ENCODE data around the gene PCP2. TPM values are rescaled to one million over a fixed set of nuclear protein-coding genes. Genes with fewer than 3 reads are reported as not detected.

Gene PCP2
- total RNA-seq, 1 experiment from 2014 or later: 1.9 TPM

GRCh38 chr19:7670790-7671189 lies 37.3 kb upstream of the PCP2 start:
- no peak for DNase-seq
- Histone ChIP-seq H3K4me1 (no peaks in the 10 kb centered on the region), H3K4me3 (ENCODE audit: low read depth, low read length) (no peak overlapping the region), H3K27me3 (replicated peaks; ENCODE audit: control insufficient read depth, insufficient read depth, low read length) (no peaks in the 10 kb centered on the region), H3K36me3 (ENCODE audit: control insufficient read depth, insufficient read depth, low read length) (no peaks in the 10 kb centered on the region), H3K9me3 (no peaks in the 10 kb centered on the region)
- CTCF ChIA-PET: interaction anchor here (1.1 kb wide), 1 partner anchor 10 kb away, joined by 4 read pairs; the partner anchor contains the start of gene TRAPPC5
- TF ChIP-seq, protein P1, sequence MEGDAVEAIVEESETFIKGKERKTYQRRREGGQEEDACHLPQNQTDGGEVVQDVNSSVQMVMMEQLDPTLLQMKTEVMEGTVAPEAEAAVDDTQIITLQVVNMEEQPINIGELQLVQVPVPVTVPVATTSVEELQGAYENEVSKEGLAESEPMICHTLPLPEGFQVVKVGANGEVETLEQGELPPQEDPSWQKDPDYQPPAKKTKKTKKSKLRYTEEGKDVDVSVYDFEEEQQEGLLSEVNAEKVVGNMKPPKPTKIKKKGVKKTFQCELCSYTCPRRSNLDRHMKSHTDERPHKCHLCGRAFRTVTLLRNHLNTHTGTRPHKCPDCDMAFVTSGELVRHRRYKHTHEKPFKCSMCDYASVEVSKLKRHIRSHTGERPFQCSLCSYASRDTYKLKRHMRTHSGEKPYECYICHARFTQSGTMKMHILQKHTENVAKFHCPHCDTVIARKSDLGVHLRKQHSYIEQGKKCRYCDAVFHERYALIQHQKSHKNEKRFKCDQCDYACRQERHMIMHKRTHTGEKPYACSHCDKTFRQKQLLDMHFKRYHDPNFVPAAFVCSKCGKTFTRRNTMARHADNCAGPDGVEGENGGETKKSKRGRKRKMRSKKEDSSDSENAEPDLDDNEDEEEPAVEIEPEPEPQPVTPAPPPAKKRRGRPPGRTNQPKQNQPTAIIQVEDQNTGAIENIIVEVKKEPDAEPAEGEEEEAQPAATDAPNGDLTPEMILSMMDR (IDR thresholded peaks at IDR 0.05; ENCODE audit: insufficient read depth in 1 of 2, low read depth in 1 of 2, low read length in 1 of 2, severe bottlenecking in 1 of 2, unreplicated experiment in 1 of 2): no peak
- peaks cover 10% of the 10 kb centered on the region for H3K9me3 Mint-ChIP-seq (ENCODE audit: unreplicated experiment)
- no peak overlapping the region for H3K27ac Mint-ChIP-seq (ENCODE audit: unreplicated experiment)
- peaks cover 16% of the 10 kb centered on the region for H3K36me3 Mint-ChIP-seq (ENCODE audit: insufficient read depth, unreplicated experiment)
- H3K4me1 Mint-ChIP-seq (ENCODE audit: low read depth, unreplicated experiment): no peaks in the 10 kb centered on the region
- H3K27me3 Mint-ChIP-seq (ENCODE audit: insufficient read depth, unreplicated experiment): peaks cover 8% of the 10 kb centered on the region
- POLR2A ChIA-PET: no interaction called here
- intact Hi-C loops (cut with micrococcal nuclease; ENCODE audit: unreplicated experiment): no loop called here
- no TSS peak for BruUV-seq (replicated peaks)
- peak overlapping the region; percentile 78 for H3K4me3 Mint-ChIP-seq (ENCODE audit: unreplicated experiment)

DNA sequence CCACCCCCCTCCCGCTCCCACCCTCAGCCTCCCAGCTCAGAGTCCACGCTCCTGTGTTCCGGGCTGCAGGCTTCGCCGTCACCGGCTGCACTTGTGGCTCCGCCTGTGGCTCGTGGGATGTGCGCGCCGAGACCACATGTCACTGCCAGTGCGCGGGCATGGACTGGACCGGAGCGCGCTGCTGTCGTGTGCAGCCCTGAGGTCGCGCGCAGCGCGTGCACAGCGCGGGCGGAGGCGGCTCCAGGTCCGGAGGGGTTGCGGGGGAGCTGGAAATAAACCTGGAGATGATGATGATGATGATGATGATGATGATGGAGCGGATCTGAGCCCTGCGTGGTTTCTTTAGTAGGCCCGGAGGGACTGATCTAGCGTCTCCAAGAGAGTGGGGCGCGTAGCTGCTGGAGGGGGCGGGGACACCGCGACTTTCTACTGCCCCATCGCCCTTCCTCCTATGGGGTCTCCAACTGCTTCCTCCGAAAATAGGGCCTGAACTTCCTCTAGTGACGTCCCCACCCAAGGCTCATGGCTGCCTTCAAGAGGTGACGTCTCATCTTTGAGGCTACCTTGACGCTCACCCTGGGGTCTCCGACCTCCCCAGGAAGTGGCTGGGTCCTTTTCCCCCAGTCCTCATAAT lies 36.7 kb upstream of the PCP2 start:
- TF ChIP-seq, protein P1 (IDR thresholded peaks at IDR 0.05; ENCODE audit: insufficient read depth in 1 of 2, low read depth in 1 of 2, low read length in 1 of 2, severe bottlenecking in 1 of 2, unreplicated experiment in 1 of 2): no peak
- DNase-seq: peak in 1 of 2 experiments; percentile 37
- peak overlapping the region; percentile 34 for H3K4me3 ChIP-seq (ENCODE audit: low read depth, low read length)
- no peaks in the 10 kb centered on the region for H3K4me1 ChIP-seq
- H3K36me3 ChIP-seq (ENCODE audit: control insufficient read depth, insufficient read depth, low read length): no peaks in the 10 kb centered on the region
- BruUV-seq (replicated peaks): no TSS peak
- ChIA-PET POLR2A (no interaction called here), CTCF (interaction anchor here (1.1 to 1.7 kb wide), 2 partner anchors 11 kb away, joined by 4 to 9 read pairs; partner anchors contain the start of gene TRAPPC5)
- H3K4me3 Mint-ChIP-seq (ENCODE audit: unreplicated experiment): peak overlapping the region; percentile 78
- peaks cover 10% of the 10 kb centered on the region for H3K27me3 Mint-ChIP-seq (ENCODE audit: insufficient read depth, unreplicated experiment)
- peaks cover 16% of the 10 kb centered on the region for H3K36me3 Mint-ChIP-seq (ENCODE audit: insufficient read depth, unreplicated experiment)
- H3K27ac Mint-ChIP-seq (ENCODE audit: unreplicated experiment): no peak overlapping the region
- H3K9me3 Mint-ChIP-seq (ENCODE audit: unreplicated experiment): peaks cover 10% of the 10 kb centered on the region
- H3K9me3 ChIP-seq: no peaks in the 10 kb centered on the region
- no peaks in the 10 kb centered on the region for H3K4me1 Mint-ChIP-seq (ENCODE audit: low read depth, unreplicated experiment)
- intact Hi-C loops (cut with micrococcal nuclease; ENCODE audit: unreplicated experiment): no loop called here
- H3K27me3 ChIP-seq (replicated peaks; ENCODE audit: control insufficient read depth, insufficient read depth, low read length): no peaks in the 10 kb centered on the region

DNA sequence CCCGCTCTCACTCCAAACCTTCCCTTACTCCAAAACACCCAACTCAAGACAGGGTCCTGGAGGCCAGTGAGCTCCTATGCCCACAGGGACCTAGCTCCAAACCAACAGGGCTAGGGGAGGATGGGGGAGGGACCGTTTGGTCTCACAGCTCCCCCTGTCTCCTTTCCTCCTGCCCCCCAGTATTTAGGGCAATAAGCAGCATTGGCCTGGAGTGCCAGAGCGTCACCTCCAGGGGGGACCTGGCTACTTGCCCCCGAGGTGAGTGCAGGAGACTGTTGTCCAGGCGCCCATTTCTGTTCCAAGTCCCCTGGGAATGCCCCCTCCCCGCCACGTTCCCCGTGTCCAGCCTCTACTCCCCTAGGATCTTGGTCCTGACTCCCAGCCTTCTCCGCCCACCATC lies 36.1 kb upstream of the PCP2 start:
- CTCF ChIA-PET: interaction anchor here (1.7 kb wide), 1 partner anchor 11 kb away, joined by 9 read pairs; the partner anchor contains the start of gene TRAPPC5
- TF ChIP-seq, protein P1 (IDR thresholded peaks at IDR 0.05; ENCODE audit: insufficient read depth in 1 of 2, low read depth in 1 of 2, low read length in 1 of 2, severe bottlenecking in 1 of 2, unreplicated experiment in 1 of 2): no peak
- Mint-ChIP-seq H3K27me3 (ENCODE audit: insufficient read depth, unreplicated experiment) (peaks cover 9% of the 10 kb centered on the region), H3K27ac (ENCODE audit: unreplicated experiment) (no peak overlapping the region), H3K4me1 (ENCODE audit: low read depth, unreplicated experiment) (no peaks in the 10 kb centered on the region), H3K9me3 (ENCODE audit: unreplicated experiment) (peaks cover 6% of the 10 kb centered on the region), H3K4me3 (ENCODE audit: unreplicated experiment) (peak overlapping the region; percentile 78), H3K36me3 (ENCODE audit: insufficient read depth, unreplicated experiment) (peaks cover 16% of the 10 kb centered on the region)
- peak overlapping the region; percentile 34 for H3K4me3 ChIP-seq (ENCODE audit: low read depth, low read length)
- no TSS peak for BruUV-seq (replicated peaks)
- POLR2A ChIA-PET: no interaction called here
- H3K9me3 ChIP-seq: no peaks in the 10 kb centered on the region
- H3K4me1 ChIP-seq: no peaks in the 10 kb centered on the region
- no peaks in the 10 kb centered on the region for H3K36me3 ChIP-seq (ENCODE audit: control insufficient read depth, insufficient read depth, low read length)
- intact Hi-C loops (cut with micrococcal nuclease; ENCODE audit: unreplicated experiment): no loop called here
- no peaks in the 10 kb centered on the region for H3K27me3 ChIP-seq (replicated peaks; ENCODE audit: control insufficient read depth, insufficient read depth, low read length)
- DNase-seq: no peak

All from Caco-2 (cell line).